Measurements from ENCODE around the gene NAT8L. TPM values are rescaled to one million over a fixed set of nuclear protein-coding genes. Genes with fewer than 3 reads are reported as not detected.

Gene NAT8L
- polyA plus RNA-seq, 3 donors, result 5.6 to 7.6 (median 7.3) TPM

GRCh38 chr4:2073808-2074481 is 14.8 kb downstream of the NAT8L start:
- DNase-seq (ENCODE audit: low read depth in 3 of 3, low spot score in 2 of 3), result no peak

DNA sequence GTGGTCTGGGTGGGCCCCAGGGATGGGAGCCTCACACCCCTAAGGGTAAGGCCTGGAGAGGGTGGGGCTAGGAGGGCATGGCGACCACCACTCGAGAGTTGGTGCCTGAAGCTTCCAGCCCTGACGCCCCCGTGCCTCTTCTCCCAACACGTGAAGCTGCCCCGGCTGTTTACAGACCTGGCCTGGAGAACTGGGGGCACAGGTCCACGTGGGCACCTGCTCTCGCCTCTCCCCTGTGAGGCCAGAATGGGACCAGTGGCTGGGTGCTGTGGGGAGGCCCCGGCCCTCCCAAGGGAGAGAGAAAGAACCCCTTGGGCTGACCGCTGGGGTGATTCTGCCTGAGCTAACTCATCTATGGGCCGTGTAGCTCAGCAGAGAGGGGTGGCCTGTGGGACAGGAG is 15.5 kb downstream of the NAT8L start:
- no peak for DNase-seq (ENCODE audit: low read depth in 3 of 3, low spot score in 2 of 3)

DNA sequence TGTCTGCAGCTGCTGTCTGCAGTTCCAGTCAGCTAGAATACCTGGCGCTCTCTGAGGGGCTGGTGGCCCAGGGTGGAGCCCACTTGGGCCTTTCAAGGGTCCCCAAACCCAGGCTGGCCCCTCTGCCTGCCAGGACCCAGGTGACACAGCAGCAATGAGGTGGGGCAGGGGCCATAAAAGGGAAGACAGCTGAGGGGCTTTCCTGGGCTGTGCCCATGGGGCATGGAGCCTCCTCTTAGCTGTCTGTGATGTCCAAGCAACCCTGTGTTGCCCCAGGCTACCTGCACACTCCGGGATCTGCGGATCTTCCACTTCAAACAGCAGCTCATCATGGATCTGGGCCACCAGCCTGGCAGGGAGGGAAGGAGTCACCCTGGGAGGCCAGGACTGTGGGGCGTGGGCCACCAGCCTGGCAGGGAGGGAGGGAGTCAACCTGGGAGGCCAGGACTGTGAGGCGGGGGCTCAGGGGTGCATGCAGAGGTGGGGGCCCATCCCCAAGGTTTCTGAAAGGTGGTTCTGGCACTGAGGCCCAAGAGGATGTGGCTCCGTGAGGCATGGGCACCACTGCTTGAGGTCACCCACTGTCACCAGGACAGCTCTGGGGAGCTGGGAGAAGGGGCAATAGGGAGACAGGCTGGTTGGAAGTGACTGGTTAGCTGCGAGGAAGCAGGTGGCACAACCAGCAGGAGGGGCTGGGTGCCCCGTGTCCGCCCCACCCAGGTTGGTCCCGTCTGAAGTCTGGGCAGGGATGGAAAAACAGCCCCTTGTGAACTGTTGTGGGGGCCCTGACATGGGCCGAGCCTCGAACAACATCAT is 16.3 kb downstream of the NAT8L start:
- DNase-seq (ENCODE audit: low read depth in 3 of 3, low spot score in 2 of 3), result no peak

- DNase-seq (ENCODE audit: low read depth in 3 of 3, low spot score in 2 of 3), result no peak
These were observed 17.1 kb downstream of the NAT8L start for GRCh38 chr4:2075987-2076907.

DNA sequence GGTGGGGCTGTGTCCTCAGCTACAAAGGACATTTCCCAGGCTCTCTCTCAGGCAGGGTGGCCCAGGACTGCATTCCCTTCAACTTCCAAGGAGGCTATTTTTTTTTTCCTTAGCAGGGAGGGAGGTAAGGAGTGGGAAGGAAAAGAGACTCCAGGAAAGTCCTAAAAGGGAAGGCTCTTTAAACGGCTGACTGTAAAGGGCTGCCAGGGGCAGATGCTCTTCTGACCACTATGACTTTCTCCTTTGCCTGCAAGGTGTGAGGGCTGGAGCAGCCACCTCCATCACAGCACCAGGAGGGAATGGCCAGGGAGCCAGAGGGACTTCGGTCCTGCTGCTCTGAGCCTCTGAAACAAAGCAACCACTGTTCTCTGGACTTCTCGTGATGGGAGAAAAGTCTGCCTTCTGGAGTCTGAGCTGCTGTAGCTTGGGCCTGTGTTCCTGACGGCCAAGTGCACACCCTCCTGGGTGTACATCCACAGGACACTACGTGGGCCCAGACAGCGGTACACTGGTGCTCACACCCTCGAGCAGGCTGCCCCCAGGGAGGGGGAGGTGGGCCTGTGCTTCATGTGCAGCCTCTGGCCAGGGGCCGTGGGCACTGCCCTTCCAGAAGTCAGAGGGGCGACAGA is 17.9 kb downstream of the NAT8L start:
- no peak for DNase-seq (ENCODE audit: low read depth in 3 of 3, low spot score in 2 of 3)

DNA sequence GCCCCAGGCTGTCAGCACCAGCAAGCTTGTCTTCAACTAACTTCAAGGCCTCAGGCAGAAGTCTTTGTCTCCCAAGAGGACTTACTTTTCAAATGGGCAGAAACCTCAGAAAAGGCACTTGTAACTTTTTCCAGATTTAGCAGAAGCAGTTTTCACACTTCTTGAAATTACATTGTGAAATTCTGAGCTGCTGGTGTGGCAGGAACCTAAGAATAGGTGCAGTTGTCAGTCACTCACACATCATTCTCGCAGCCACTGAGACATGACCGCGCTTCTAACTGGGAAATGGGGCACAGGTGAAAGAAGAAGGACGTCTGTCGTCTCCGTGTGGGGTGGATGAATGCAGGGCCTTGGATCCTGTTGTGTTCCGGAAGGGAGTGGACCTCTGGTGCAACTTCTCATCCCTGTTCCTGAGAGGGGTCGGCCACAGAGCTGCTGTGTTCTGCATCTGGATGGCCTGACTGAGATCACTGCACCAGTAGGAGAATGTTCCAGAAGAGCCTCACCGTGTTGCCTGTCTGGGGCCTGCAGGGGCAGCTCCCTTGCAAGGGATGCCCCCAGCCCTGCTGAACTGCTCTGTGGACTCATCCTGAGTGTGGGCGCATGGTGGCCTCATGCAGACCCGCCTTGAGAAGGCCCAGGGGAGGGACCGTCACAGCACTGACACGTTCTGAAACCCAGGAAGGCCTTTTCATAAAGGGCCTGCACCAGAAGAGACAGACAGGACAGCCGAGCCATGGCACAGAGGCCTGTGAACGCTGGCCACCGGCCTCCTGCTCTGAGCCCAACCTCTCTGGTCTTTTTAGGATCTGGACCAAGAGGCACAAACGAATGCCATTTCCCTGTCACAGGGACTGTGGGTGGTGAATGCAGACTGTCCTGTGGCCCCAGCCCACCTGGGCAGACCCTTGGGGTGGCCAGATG is 18.7 kb downstream of the NAT8L start:
- no peak for DNase-seq (ENCODE audit: low read depth in 3 of 3, low spot score in 2 of 3)

- no peak for DNase-seq (ENCODE audit: low read depth in 3 of 3, low spot score in 2 of 3)
These were observed 19.5 kb downstream of the NAT8L start for GRCh38 chr4:2078584-2078983.

DNA sequence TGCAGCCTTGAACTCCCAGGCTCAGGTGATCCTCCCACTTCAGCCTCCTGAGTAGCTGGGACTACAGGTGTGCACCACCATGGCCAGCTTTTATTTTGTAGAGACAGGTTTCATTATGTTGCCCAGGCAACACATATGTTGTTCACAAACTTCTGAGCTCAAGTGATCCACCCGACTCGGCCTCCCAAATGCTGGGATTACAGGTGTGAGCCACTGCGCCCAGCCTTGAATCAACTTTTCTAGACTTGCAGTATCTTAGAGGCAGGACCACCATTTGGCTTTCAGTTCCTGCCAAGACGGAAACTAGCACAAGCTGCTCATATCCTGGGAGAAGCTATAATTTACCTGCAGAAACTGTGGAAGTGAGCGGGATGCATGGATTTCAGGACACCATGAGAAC is 19.9 kb downstream of the NAT8L start:
- DNase-seq (ENCODE audit: low read depth in 3 of 3, low spot score in 2 of 3), result no peak

DNA sequence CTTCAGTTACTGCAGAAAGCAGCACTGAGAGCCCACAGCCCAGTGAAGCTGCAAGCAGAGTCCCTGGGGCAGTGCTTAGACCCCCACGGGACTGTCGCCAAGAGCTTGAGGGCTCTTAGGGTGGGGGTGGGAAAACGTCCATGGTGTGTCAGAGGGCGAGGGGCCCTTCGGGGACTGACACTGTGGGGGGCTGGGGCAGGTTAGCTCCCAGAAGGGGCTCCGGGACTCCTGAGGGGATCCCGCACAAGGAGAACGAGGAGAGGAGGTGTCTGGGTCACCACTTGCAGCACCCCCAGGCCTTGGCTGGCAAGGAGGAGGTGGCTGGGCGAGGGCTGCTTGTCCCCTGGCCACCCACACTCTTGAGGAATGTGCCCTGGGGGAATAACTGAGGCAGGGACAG is 20.8 kb downstream of the NAT8L start:
- DNase-seq (ENCODE audit: low read depth in 3 of 3, low spot score in 2 of 3), result no peak

DNA sequence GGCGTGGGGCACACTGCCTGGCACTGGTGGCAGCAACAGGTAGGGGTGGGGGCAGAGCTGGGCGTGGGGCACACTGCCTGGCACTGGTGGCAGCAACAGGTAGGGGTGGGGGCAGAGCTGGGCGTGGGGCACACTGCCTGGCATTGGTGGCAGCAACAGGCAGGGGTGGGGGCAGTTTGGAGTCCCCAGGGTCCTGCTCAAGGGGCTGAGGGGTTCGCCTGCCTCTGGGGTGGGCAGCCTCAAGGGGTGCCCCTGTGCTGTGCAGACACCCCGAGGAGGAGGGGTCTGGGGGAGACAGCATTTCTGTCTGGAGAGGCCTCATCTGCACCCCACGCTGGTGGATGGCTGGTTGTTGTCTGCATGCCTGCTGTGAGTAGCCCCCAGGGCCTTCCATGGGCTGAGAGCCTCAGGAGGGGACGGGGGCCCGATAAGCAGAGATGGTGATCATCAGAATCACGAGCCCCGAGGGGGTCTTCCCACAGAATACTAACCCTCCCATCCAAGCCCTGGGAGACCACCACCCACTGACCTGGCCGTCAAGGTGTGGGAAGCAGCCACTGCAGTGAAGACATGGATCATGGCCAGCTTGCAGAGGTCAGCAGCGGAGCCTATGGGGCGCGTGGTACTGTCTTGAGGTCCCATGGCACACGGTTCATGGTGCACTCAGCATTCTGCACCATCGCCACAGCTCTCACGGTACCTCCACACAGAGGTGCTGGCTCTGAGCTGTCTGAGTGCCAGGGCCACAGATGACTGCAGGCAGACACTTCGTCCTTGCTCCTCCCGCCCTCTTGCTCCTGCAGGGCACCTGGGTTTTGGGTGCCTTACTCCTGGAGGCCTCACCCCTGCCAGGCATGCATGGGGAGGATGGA is 21.5 kb downstream of the NAT8L start:
- DNase-seq (ENCODE audit: low read depth in 3 of 3, low spot score in 2 of 3), result no peak

GRCh38 chr4:2081540-2081939 is 22.4 kb downstream of the NAT8L start:
- no peak for DNase-seq (ENCODE audit: low read depth in 3 of 3, low spot score in 2 of 3)

- no peak for DNase-seq (ENCODE audit: low read depth in 3 of 3, low spot score in 2 of 3)
These were observed 23.0 kb downstream of the NAT8L start for GRCh38 chr4:2082118-2082517.

- no peak for DNase-seq (ENCODE audit: low read depth in 3 of 3, low spot score in 2 of 3)
These were observed 23.5 kb downstream of the NAT8L start for GRCh38 chr4:2082627-2083026.

GRCh38 chr4:2083116-2083825 is 24.1 kb downstream of the NAT8L start:
- DNase-seq (ENCODE audit: low read depth in 3 of 3, low spot score in 2 of 3), result no peak

GRCh38 chr4:2083826-2084160 is 24.7 kb downstream of the NAT8L start:
- no peak for DNase-seq (ENCODE audit: low read depth in 3 of 3, low spot score in 2 of 3)

GRCh38 chr4:2084316-2084715 is 25.2 kb downstream of the NAT8L start:
- DNase-seq (ENCODE audit: low read depth in 3 of 3, low spot score in 2 of 3), result no peak

GRCh38 chr4:2085496-2085901 is 26.4 kb downstream of the NAT8L start:
- no peak for DNase-seq (ENCODE audit: low read depth in 3 of 3, low spot score in 2 of 3)

DNA sequence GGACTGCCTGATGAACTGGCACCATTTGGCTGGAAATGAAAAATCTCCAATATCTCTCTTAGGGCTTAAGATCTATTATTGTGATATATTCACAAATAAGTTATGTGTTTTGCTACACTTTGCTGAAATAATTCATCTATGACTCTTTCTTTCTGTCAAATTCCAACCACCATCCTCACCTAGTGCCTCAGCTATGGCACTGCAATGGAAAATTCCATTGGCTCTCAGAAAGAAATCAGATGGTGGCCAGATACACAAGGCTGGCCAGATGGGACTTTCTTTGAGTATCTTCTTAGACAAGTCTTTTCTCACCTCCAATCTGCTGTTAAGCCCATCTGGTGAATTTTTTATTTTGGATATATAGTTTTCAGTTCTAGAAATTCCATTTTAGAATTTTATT is 28.0 kb downstream of the NAT8L start:
- no peak for DNase-seq (ENCODE audit: low read depth in 3 of 3, low spot score in 2 of 3)
